ENCODE measurements around the gene RND3.

RND3 gene

GRCh38 chr2:150476809-150477302 lies 10.6 kb downstream of the RND3 start:
- POLR2A ChIA-PET (ENCODE audit: low non-redundant PET) = no interaction called here
- CTCF ChIA-PET = no interaction called here

GRCh38 chr2:150476286-150476685 lies 11.2 kb downstream of the RND3 start:
- TF ChIP-seq, protein P1, sequence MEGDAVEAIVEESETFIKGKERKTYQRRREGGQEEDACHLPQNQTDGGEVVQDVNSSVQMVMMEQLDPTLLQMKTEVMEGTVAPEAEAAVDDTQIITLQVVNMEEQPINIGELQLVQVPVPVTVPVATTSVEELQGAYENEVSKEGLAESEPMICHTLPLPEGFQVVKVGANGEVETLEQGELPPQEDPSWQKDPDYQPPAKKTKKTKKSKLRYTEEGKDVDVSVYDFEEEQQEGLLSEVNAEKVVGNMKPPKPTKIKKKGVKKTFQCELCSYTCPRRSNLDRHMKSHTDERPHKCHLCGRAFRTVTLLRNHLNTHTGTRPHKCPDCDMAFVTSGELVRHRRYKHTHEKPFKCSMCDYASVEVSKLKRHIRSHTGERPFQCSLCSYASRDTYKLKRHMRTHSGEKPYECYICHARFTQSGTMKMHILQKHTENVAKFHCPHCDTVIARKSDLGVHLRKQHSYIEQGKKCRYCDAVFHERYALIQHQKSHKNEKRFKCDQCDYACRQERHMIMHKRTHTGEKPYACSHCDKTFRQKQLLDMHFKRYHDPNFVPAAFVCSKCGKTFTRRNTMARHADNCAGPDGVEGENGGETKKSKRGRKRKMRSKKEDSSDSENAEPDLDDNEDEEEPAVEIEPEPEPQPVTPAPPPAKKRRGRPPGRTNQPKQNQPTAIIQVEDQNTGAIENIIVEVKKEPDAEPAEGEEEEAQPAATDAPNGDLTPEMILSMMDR (conservative IDR thresholded peaks at IDR 0.05; ENCODE audit: low read depth) = no peak
- CTCF ChIA-PET = no interaction called here
- no peak for DNase-seq (ENCODE audit: low spot score)
- H3K27ac ChIP-seq = no peak overlapping the region
- POLR2A ChIA-PET (ENCODE audit: low non-redundant PET) = no interaction called here

More at GRCh38 chr2:150476809-150477302, 10.6 kb downstream of the RND3 start:
- no peak overlapping the region for H3K27ac ChIP-seq
- DNase-seq (ENCODE audit: low spot score) = no peak
- TF ChIP-seq, protein P1 (conservative IDR thresholded peaks at IDR 0.05; ENCODE audit: low read depth) = no peak

- POLR2A ChIA-PET (ENCODE audit: low non-redundant PET) = no interaction called here
- CTCF ChIA-PET = interaction anchor here (0.8 kb wide), 1 partner anchor 11 kb away, joined by 3 read pairs; no protein-coding TSS in a partner anchor
Observed at GRCh38 chr2:150475479-150476250, 11.8 kb downstream of the RND3 start.

DNA sequence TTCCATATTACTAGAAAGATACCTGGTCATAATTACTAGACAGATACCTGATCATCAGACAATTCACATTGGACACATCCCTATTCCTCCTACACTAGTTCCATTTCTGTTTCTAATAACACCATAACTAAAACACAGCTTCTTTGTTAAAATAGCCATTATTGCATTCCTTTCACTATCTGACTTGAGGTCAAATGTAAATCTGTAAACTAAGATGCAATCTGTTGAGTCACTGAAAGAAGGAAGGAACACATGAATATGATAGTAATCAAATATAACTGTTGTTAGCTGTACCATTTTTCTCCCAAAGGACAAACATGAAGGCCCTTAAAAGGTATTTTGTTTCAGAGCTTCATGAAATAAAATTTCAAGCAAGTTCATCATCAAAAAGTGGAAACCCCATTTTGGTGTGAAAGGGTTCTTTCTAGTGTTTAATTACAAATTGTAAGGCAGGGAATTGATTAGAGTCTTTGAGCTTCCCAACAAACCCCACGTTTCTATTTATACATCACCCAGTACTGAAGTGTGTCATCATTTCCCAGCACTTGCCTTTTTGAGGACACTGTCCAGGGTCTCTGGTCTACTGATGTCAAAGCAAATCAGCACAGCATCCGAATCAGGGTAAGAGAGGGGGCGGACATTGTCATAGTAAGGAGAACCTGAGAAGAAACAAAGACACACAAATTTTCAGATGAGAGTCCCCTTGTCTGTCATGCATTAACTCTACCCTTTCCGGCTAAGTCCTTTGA lies 13.0 kb downstream of the RND3 start:
- ChIA-PET POLR2A (ENCODE audit: low non-redundant PET) (no interaction called here), CTCF (no interaction called here)
- DNase-seq (ENCODE audit: low spot score) = no peak
- H3K27ac ChIP-seq = no peak overlapping the region
- TF ChIP-seq, protein P1 (conservative IDR thresholded peaks at IDR 0.05; ENCODE audit: low read depth) = no peak

More at GRCh38 chr2:150475479-150476250, 11.8 kb downstream of the RND3 start:
- DNase-seq (ENCODE audit: low spot score) = no peak
- TF ChIP-seq, protein P1 (conservative IDR thresholded peaks at IDR 0.05; ENCODE audit: low read depth) = no peak
- no peak overlapping the region for H3K27ac ChIP-seq

DNA sequence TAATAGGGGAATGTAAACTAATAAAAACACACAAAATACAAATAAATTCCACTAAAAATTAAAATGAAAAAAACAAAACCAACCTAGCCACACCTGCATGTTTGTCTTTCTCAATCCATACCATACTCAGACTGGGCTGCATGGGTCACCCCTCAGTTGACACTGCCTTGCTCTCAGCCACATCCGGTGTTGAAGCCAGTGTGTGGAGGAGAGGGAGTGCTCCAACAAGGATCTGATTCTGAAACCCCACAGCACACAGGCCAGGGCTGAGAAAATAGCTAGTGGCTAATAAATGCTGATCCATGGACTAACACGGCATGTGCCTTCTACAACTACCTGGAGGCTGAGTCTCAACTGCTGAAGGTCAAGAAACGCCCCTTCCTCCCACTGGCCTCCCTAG lies 13.7 kb downstream of the RND3 start:
- POLR2A ChIA-PET (ENCODE audit: low non-redundant PET) = no interaction called here
- CTCF ChIA-PET = interaction anchor here (0.7 kb wide), 1 partner anchor 81 kb away, joined by 3 read pairs; no protein-coding TSS in a partner anchor
- no peak for DNase-seq (ENCODE audit: low spot score)
- H3K27ac ChIP-seq = peak overlapping the region; percentile 61
- TF ChIP-seq, protein P1 (conservative IDR thresholded peaks at IDR 0.05; ENCODE audit: low read depth) = no peak

GRCh38 chr2:150472511-150472899 lies 15.0 kb downstream of the RND3 start:
- POLR2A ChIA-PET (ENCODE audit: low non-redundant PET) = no interaction called here
- CTCF ChIA-PET = interaction anchor here (0.6 kb wide), 1 partner anchor 18 kb away, joined by 3 read pairs; no protein-coding TSS in a partner anchor
- TF ChIP-seq, protein P1 (conservative IDR thresholded peaks at IDR 0.05; ENCODE audit: low read depth) = no peak
- DNase-seq (ENCODE audit: low spot score) = no peak
- peak overlapping the region; percentile 36; the same call in 1 of the 2 replicates for H3K27ac ChIP-seq
